Natural killer cell (primary cell): ENCODE data around the gene GPR15LG. TPM values are rescaled to one million over a fixed set of nuclear protein-coding genes. Genes with fewer than 3 reads are reported as not detected.

Source experiments
- ATAC-seq, 3 donors: fragments of 150-1000 bp in 2 of 3; fragments of 200-7000 bp in 1 of 3; cut with Tn5 transposase; 1 replicate in 1 of 3; 2 replicates in 2 of 3; pipeline ENCODE4 v1.10.0; 2021; ENCODE audit warnings: mild to moderate bottlenecking in 2 of 3, moderate library complexity in 2 of 3
- DNase-seq, 2 donors: peaks; one replicate each; pipeline versions ENCODE4 v3.0.0 to v3.0.0-alpha.2; 2013 to 2021; ENCODE audit warnings: mixed read lengths in 1 of 2
- H3K27ac ChIP-seq: one replicate; pipeline ENCODE4 v1.5.1; 2013; ENCODE audit warnings: mild to moderate bottlenecking, low read length
- H3K27me3 ChIP-seq: one replicate; pipeline ENCODE4 v1.6.1; 2013; ENCODE audit warnings: low read length; ENCODE audit not compliant: control insufficient read depth, insufficient read depth
- H3K36me3 ChIP-seq: one replicate; pipeline ENCODE4 v1.6.1; 2013; ENCODE audit warnings: low read length; ENCODE audit not compliant: control insufficient read depth, insufficient read depth
- H3K4me1 ChIP-seq: one replicate; pipeline ENCODE4 v1.6.1; 2013; ENCODE audit warnings: low read length; ENCODE audit not compliant: control insufficient read depth, insufficient read depth
- H3K4me3 ChIP-seq: one replicate; pipeline ENCODE4 v1.5.1; 2013; ENCODE audit warnings: low read length
- H3K9me3 ChIP-seq: one replicate; pipeline ENCODE4 v1.6.1; 2013; ENCODE audit warnings: low read length; ENCODE audit not compliant: control insufficient read depth, insufficient read depth
- H3K27ac Mint-ChIP-seq, 2 donors: one replicate each; pipeline ENCODE4 v1.8.0; 2022; ENCODE audit warnings: mild to moderate bottlenecking in 2 of 2, mixed read lengths in 2 of 2, moderate library complexity in 1 of 2
- H3K27me3 Mint-ChIP-seq, 2 donors: one replicate each; pipeline ENCODE4 v1.8.0; 2022; ENCODE audit warnings: low read depth in 2 of 2, mixed read lengths in 2 of 2
- H3K36me3 Mint-ChIP-seq: one replicate; pipeline ENCODE4 v1.8.0; 2022; ENCODE audit warnings: mixed read lengths
- H3K4me1 Mint-ChIP-seq, 2 donors: one replicate each; pipeline ENCODE4 v1.8.0; 2022; ENCODE audit warnings: mixed read lengths in 2 of 2
- H3K4me3 Mint-ChIP-seq: one replicate; pipeline ENCODE4 v1.8.0; 2022; ENCODE audit warnings: mild to moderate bottlenecking, moderate library complexity, mixed read lengths
- H3K9me3 Mint-ChIP-seq, 2 donors: one replicate each; pipeline ENCODE4 v1.8.0; 2022; ENCODE audit warnings: mixed read lengths in 2 of 2
- WGBS: methylation state at CpG from one replicate; pipeline ENCODE4 v1.1.7; 2013; ENCODE audit warnings: missing lambda C conversion rate; ENCODE audit not compliant: insufficient coverage; 5-methylcytosine and 5-hydroxymethylcytosine counted together
- intact Hi-C: fragments of 100-400 bp; cut with micrococcal nuclease; formaldehyde crosslinking; loops from one replicate; pipeline ENCODE4 v1.14.2; 2022
- total RNA-seq, 4 donors: library from RNA; stranded (reverse); fragments of 120-200 nt in 1 of 4; gene quantifications; one replicate each; pipeline versions ENCODE4 v1.2.3 to v1.2.4, GENCODE V29; 2013 to 2022
- TF ChIP-seq, protein P1 (sequence below): fragments of 200-600 bp; IDR thresholded peaks from one replicate; pipeline ENCODE4 v1.8.0; 2022; ENCODE audit warnings: antibody characterized with exemption

GPR15LG gene
- total RNA-seq, 3 donors from 2014 or later (not counting 1 experiment from before 2014, with no cell fraction given): not detected

DNA sequence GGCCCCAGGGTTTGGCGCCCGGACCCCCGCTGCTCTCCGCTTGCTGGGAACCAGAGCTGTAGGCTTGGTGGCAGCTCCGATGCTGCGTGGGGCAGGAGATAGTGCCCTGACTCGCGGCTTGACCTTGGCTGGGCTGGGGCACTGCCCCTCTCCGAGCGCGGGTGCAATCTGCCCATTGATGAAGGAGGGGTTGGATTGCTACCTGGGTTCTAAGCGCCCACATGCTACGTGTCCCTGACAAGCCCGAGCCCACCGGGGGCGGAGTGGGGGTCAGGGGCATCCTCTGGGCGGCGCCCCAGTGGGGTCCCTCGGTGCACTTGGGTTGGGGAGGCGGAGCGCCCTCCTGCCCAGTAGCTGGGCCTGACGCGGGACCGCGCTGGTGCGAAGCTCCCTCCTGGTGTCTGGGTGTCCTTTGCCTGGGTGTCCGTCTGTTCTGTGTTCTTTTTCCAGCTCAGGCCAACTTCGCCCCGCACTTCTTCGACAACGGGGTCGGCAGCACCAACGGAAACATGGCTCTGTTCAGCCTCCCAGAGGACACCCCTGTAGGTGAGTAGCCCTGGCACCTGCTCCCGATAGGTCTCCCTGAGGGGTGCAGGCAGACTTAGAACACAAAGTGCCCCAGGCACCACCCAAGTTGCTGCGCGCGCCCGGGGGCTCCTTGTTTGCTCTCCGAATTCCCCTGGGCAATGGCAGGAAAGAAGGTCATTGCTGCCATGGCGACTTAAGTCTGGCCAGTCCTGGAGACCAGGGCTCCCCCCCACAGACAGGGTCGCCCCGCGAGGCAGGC is 21.6 kb downstream of the GPR15LG start:
- WGBS: 27% methylated on average over 43 of the region's 43 CpGs
- no peaks in the 10 kb centered on the region for H3K27me3 Mint-ChIP-seq
- peak in 1 of 2 donors; percentile 11 for DNase-seq
- H3K4me1 ChIP-seq: peaks cover 41% of the 10 kb centered on the region
- no peaks in the 10 kb centered on the region for H3K9me3 Mint-ChIP-seq
- TF ChIP-seq, protein P1, sequence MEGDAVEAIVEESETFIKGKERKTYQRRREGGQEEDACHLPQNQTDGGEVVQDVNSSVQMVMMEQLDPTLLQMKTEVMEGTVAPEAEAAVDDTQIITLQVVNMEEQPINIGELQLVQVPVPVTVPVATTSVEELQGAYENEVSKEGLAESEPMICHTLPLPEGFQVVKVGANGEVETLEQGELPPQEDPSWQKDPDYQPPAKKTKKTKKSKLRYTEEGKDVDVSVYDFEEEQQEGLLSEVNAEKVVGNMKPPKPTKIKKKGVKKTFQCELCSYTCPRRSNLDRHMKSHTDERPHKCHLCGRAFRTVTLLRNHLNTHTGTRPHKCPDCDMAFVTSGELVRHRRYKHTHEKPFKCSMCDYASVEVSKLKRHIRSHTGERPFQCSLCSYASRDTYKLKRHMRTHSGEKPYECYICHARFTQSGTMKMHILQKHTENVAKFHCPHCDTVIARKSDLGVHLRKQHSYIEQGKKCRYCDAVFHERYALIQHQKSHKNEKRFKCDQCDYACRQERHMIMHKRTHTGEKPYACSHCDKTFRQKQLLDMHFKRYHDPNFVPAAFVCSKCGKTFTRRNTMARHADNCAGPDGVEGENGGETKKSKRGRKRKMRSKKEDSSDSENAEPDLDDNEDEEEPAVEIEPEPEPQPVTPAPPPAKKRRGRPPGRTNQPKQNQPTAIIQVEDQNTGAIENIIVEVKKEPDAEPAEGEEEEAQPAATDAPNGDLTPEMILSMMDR: no peak
- H3K36me3 Mint-ChIP-seq: no peaks in the 10 kb centered on the region
- ATAC-seq: no peak
- no peaks in the 10 kb centered on the region for H3K27me3 ChIP-seq
- H3K4me1 Mint-ChIP-seq: peaks cover 12 to 24% of the 10 kb centered on the region in 2 donors
- peak overlapping the region in 1 of 2 donors; percentile 76 for H3K27ac Mint-ChIP-seq
- H3K27ac ChIP-seq: no peak overlapping the region
- H3K4me3 ChIP-seq: peak overlapping the region; percentile 50
- H3K4me3 Mint-ChIP-seq: peak overlapping the region; percentile 80
- no peaks in the 10 kb centered on the region for H3K9me3 ChIP-seq
- intact Hi-C loops: no loop called here
- H3K36me3 ChIP-seq: no peaks in the 10 kb centered on the region

DNA sequence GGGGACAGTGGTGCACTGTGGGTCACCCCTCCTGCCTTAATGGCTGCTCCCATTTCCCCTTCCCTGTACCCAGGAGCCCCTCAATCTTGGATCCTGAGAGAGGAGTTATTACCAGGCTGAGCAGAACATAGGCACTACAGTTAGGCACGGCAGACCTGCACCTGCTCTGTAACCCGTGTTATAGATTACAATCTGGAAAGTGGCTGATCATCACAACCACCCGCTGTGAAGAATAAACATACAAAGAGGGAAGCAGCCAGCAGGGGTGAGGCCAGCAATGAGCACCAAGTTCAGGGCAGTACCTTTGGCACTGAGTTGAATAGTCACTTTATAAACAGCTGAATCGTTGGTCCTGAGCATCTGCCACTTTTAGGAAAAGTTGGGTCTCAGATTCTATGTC is 22.5 kb downstream of the GPR15LG start:
- ATAC-seq (no peak), DNase-seq (no peak)
- 42% methylated on average over 4 of the region's 4 CpGs for WGBS
- TF ChIP-seq, protein P1: no peak
- Mint-ChIP-seq H3K4me1 (peaks cover 9 to 16% of the 10 kb centered on the region in 2 donors), H3K27me3 (no peaks in the 10 kb centered on the region), H3K27ac (no peak overlapping the region), H3K36me3 (no peaks in the 10 kb centered on the region), H3K9me3 (no peaks in the 10 kb centered on the region), H3K4me3 (peak overlapping the region; percentile 21)
- Histone ChIP-seq H3K4me1 (peaks cover 33% of the 10 kb centered on the region), H3K36me3 (no peaks in the 10 kb centered on the region), H3K4me3 (no peak overlapping the region), H3K9me3 (no peaks in the 10 kb centered on the region), H3K27me3 (no peaks in the 10 kb centered on the region), H3K27ac (no peak overlapping the region)
- intact Hi-C loops: no loop called here

- Mint-ChIP-seq H3K36me3 (no peaks in the 10 kb centered on the region), H3K4me1 (peaks cover 3 to 11% of the 10 kb centered on the region in 2 donors), H3K27ac (no peak overlapping the region), H3K27me3 (no peaks in the 10 kb centered on the region), H3K4me3 (no peak overlapping the region), H3K9me3 (no peaks in the 10 kb centered on the region)
- WGBS: 96% methylated on average over 5 of the region's 5 CpGs
- no peak for DNase-seq
- Histone ChIP-seq H3K4me1 (peaks cover 26% of the 10 kb centered on the region), H3K4me3 (no peak overlapping the region), H3K9me3 (no peaks in the 10 kb centered on the region), H3K36me3 (no peaks in the 10 kb centered on the region), H3K27ac (no peak overlapping the region), H3K27me3 (no peaks in the 10 kb centered on the region)
- TF ChIP-seq, protein P1: no peak
- ATAC-seq: no peak
- intact Hi-C loops: no loop called here
These were observed 23.3 kb downstream of the GPR15LG start for GRCh38 chr10:84196941-84197340.
